DMS53 treated with DMSO at 0.1 percent for 48 hours (cell line): Measurements from ENCODE around the gene SIRPA.

Experiments
- DNase-seq: peaks from one replicate; lab custom pipeline; 2025; ENCODE audit not compliant: unreplicated experiment; lab: John Stamatoyannopoulos, UW

Gene SIRPA

GRCh38 chr20:1931830-1932229 lies 36.6 kb downstream of the SIRPA start:
- no peak for DNase-seq

DNA sequence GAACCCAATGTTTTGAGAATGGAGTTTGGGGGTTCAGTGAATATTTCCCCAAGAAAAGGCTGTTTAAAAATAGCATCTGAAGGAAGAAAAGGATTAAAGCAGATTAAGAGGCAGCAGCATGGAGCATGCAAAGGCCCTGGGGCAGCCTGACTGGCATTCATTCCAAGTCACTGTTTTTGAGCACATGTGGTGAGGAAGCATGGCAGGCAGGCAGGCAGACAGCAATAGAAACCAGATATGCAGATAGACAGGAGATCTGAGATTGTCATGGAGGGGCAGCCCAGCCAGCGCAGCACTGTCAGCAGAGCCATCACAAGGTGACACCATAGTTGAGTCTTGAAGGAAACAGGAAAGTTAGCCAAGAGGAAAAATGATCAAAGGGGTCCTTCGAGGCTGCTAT lies 37.8 kb downstream of the SIRPA start:
- DNase-seq: no peak

DNA sequence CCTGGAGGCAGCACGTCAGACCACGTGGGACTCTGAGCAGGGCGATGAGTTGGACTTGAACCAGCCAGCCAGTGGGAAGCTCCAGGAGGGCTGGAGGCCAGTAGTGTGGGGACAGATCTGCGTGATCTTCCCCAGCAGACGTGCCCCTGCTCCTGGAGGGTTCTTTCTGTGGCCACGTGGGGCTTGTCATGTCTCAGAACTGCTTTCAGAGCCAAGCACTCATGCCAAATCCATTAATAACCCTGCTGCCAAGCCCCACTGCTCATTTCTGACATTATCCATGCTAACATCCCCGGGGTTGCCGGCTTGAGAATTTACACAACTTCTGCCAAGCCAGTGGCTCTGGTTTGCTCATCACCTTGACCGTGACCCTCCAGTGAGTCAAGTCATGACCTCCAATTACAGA lies 38.3 kb downstream of the SIRPA start:
- DNase-seq: no peak

DNA sequence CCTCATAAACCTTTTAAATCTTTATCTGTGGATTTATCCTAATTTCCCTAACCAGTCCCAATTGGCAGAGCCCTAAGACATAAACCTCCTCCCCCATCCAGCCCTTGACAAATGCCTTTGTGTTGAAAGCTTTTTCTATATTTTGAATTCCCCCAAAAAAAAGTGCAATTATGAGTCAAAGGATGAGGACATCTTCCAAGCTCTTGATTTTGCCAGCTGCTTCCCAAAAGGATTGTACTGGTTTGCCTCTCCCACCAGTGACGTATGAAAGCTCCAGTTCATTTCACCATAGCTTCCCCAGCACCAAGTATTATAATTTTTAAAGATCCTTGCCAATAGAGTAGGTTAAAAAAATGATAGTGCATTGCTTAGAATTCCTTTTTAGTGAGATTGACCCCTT lies 38.9 kb downstream of the SIRPA start:
- no peak for DNase-seq

DNA sequence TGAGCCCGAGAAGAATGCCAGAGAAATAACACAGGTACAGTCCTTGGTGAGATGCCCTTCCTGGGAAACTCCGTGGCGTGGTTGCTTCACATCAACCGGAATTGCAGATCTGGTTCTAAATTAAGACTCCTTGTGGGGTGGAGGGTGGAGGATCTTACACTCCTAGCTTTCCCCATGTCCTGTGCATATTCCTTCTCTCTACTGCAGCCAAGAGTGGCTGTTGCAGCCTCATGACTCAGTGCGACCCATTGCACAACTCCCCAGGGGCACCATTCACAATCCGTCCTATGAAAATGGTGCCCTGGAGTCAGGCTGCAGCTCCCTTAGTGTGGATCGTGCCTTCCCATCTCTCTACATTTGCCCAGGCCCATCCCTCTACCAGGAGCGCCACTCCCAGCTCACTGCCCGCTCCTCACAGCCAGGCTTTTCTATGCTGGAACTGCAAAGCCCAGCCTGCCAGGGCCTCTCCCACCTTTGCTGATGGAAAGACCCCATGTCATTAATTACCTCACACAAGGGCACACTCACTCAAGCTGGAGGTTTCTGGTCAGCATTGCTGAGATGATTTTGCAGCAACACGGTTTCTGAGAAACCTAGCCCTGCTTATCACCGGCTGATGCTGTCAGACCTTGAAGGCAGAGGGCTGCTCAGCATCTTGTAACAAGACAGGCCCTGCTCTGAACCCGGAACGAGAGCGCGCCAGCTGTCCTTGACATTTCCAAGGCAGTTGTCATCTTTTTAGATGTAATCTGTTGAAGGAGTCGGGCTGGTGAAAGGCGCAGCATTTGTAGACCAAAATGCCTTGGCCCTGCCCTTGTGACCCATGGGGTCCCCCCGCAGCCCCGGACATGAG lies 39.7 kb downstream of the SIRPA start:
- no peak for DNase-seq

DNA sequence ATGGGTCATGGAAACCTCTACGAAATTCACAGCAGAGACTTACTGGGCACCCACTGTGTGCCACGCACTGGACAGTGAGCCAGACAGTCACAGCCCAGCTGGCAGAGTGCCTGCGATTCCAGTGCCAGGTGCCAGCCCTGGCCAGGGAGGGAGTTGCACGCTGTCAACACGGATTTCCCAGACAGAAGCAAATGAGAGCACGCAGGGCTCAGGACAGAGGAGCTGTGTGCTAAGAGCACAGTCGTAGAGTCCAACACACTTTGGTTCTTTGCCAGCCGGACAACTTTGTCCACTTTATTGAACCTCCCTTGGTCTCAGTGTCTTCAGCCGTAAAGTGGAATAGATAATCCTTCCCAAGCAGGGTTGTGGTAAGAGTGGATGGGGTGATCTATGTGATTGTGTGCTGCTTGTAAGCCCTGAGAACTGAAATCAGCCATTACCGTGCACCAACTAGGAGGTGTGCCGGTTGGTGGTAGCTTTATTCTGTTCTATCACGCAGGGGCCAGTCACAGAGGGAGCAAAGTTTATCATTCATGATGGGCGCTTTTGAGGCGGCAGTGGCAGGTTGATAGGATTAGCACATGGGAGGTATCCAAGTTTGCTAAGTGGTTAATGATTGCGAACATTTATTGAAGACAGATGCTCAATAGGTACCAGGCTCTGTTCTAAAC lies 40.6 kb downstream of the SIRPA start:
- no peak for DNase-seq

DNA sequence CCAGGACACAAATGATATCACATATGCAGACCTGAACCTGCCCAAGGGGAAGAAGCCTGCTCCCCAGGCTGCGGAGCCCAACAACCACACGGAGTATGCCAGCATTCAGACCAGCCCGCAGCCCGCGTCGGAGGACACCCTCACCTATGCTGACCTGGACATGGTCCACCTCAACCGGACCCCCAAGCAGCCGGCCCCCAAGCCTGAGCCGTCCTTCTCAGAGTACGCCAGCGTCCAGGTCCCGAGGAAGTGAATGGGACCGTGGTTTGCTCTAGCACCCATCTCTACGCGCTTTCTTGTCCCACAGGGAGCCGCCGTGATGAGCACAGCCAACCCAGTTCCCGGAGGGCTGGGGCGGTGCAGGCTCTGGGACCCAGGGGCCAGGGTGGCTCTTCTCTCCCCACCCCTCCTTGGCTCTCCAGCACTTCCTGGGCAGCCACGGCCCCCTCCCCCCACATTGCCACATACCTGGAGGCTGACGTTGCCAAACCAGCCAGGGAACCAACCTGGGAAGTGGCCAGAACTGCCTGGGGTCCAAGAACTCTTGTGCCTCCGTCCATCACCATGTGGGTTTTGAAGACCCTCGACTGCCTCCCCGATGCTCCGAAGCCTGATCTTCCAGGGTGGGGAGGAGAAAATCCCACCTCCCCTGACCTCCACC lies 42.2 kb downstream of the SIRPA start:
- no peak for DNase-seq

DNA sequence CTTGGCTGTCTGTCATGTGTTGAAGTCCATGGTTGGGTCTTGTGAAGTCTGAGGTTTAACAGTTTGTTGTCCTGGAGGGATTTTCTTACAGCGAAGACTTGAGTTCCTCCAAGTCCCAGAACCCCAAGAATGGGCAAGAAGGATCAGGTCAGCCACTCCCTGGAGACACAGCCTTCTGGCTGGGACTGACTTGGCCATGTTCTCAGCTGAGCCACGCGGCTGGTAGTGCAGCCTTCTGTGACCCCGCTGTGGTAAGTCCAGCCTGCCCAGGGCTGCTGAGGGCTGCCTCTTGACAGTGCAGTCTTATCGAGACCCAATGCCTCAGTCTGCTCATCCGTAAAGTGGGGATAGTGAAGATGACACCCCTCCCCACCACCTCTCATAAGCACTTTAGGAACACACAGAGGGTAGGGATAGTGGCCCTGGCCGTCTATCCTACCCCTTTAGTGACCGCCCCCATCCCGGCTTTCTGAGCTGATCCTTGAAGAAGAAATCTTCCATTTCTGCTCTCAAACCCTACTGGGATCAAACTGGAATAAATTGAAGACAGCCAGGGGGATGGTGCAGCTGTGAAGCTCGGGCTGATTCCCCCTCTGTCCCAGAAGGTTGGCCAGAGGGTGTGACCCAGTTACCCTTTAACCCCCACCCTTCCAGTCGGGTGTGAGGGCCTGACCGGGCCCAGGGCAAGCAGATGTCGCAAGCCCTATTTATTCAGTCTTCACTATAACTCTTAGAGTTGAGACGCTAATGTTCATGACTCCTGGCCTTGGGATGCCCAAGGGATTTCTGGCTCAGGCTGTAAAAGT lies 43.5 kb downstream of the SIRPA start:
- DNase-seq: no peak

DNA sequence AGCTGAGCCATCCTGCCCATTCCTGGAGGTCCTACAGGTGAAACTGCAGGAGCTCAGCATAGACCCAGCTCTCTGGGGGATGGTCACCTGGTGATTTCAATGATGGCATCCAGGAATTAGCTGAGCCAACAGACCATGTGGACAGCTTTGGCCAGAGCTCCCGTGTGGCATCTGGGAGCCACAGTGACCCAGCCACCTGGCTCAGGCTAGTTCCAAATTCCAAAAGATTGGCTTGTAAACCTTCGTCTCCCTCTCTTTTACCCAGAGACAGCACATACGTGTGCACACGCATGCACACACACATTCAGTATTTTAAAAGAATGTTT lies 44.0 kb downstream of the SIRPA start:
- no peak for DNase-seq

- DNase-seq: no peak
Observed at GRCh38 chr20:1940581-1940980, 45.4 kb downstream of the SIRPA start.

GRCh38 chr20:1941226-1941625 lies 46.0 kb downstream of the SIRPA start:
- no peak for DNase-seq

DNA sequence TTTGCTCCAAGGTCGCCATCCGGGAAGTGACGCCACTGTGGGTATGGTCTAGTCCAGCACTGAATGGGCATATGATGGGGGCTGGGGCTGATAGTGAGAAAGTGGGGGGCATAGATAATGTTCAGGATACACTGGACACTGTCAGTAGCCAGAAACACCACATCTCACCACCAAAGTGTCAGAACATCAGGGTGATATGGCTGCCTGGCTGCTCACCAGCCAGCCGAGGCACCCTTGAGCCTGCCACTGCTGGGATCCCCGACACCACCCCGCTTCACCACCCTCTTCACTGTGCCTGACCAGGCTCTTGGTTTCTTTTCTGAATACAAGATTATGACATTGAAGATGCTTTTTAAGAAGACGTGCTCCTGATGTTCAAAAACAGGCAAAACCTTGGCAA lies 46.9 kb downstream of the SIRPA start:
- DNase-seq: no peak

GRCh38 chr20:1942486-1943274 lies 47.5 kb downstream of the SIRPA start:
- DNase-seq: no peak

DNA sequence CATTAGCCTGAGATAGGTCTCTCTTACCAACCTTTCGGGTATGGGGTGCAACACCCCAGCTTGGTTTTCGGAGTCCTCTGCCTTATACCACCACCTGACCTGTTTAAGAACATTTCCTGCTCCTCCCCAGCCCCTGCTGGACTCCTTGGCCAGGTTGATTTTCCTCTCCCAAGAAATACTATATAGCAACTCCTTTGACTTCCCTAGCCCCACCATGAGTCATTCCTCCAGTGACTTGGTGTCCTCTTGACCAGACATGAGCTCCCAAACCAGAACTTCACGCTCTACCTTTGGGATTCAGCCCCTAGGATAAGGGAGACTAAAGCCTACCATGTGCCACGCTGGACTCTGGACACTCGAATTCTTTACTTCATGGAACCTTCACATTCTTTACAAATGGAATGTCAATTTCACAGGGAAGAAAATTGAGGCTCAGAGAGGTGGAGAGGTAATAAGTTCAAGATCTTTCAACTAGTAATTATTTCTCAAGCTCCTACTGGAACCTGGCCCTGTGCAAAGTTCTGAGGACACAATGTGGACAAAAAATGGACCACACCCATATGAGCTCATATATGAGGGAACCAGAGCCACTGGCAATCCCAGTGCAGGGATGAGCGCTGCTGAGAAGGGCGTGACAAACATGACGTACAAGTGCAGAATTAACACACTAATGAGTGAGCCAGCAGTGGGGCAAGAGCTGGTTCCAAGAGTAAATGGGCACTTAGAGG lies 48.2 kb downstream of the SIRPA start:
- no peak for DNase-seq

DNA sequence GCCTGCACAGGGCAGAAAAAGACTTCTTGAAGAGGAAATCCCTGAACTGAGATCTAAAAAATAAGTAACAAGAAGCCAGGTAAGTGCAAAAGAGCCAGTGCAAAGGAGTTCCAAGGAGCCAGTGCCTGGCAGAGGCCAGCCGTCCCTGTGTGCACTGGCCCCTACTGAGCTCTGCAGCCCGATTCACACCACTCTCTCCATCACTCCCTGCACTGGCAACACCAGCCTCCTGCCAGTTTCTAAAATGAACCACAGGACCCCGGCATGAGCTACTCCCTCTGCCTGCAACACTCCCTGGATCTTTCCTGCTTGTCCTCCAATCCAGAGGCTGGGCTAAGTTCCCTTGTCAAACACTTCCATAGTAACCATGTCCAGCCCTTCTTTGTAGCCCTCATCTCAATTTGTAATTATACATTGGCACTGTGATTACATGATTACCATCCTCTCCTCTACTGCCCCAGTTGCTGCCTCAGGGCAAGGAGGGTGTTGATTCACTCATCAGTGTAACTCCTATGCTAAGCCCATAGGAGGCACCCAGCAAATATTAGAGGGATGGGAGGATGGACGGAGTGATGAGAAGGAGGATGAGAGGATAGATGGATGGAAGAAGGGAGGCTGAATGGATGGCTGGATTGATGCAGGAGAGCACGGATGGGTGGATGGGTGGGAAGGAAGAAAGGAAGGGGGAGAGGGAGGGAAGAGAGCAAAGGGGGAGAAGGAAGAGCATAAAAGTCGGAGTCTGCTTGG lies 49.3 kb downstream of the SIRPA start:
- no peak for DNase-seq

- DNase-seq: no peak
Observed at GRCh38 chr20:1945134-1945618, 50.0 kb downstream of the SIRPA start.

- DNase-seq: no peak
Observed at GRCh38 chr20:1945660-1946059, 50.5 kb downstream of the SIRPA start.

GRCh38 chr20:1946442-1946761 lies 51.2 kb downstream of the SIRPA start:
- no peak for DNase-seq
